Stimulated activated CD4-positive, alpha-beta T cell treated with anti-CD3 and anti-CD28 coated beads, Interleukin-1b, Interleukin-23, amount 100 ng/mL, for 48 hours (primary cell): ENCODE measurements around the gene PCDHB9.
"Not testable (repeated sequence)": the region's sequence is repeated elsewhere in the genome, so short reads cannot be mapped to it uniquely, and the experiment has no call there.

Experiments
- DNase-seq: peaks from one replicate; pipeline ENCODE4 v3.0.0-alpha.2; 2020

PCDHB9 gene

GRCh38 chr5:141186897-141187512 is at the start of gene PCDHB9:
PCDHB9 (plus strand) TSS chr5:141187161; CDS start chr5:141187319, 158 bp downstream.
- no peak for DNase-seq

DNA sequence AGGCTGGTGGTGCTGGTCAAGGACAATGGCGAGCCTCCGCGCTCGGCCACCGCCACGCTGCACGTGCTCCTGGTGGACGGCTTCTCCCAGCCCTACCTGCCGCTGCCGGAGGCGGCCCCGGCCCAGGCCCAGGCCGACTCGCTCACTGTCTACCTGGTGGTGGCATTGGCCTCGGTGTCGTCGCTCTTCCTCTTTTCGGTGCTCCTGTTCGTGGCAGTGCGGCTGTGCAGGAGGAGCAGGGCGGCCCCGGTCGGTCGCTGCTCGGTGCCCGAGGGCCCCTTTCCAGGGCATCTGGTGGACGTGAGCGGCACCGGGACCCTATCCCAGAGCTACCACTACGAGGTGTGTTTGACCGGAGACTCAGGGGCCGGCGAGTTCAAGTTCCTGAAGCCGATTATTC is 49.6 kb upstream of the PCDHB9 start:
- DNase-seq = not testable (repeated sequence)

DNA sequence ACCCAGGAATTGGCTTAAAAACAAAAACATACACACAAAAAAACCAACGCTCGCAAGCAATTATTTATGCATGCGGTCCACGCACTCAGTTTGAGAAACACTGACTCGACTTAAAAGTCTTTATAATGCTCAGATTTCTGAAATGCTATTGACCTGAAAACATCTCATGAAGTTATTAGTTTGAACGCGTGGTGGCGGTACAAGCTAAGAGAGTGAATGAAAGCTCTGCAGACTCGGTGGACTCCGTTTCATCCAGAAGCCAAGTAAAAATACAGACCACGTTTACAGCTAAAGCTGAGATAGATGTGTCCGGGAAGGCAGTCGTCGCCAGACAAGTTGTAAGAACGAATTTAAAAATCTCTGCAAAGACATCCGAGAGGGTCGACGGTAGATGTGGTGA is 37.1 kb upstream of the PCDHB9 start, which contains the start of gene PCDHB6:
TSS of gene PCDHB6 (plus strand) at position 246 of the 400 bp plus-strand sequence. CDS start 201 bp downstream, outside the sequence.
- no peak for DNase-seq

DNA sequence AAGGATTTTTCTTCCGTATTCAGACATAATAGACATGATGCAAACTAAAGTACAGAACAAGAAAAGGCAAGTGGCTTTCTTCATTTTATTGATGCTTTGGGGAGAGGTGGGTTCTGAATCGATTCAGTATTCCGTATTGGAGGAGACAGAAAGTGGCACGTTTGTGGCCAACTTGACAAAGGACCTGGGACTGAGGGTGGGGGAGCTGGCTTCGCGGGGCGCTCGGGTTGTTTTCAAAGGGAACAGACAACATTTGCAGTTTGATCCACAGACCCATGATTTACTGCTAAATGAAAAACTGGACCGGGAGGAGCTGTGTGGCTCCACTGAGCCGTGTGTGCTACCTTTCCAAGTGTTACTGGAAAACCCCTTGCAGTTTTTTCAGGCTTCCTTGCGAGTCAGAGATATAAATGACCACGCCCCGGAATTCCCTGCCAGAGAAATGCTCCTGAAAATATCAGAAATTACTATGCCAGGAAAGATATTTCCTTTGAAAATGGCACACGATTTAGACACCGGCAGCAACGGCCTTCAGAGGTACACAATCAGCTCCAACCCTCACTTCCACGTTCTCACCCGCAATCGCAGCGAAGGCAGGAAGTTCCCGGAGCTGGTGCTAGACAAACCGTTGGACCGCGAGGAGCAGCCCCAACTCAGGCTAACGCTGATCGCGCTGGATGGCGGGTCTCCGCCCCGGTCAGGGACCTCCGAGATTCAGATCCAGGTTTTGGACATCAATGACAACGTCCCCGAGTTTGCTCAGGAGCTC is 36.6 kb upstream of the PCDHB9 start:
- DNase-seq = no peak

- DNase-seq = no peak
These were observed 36.0 kb upstream of the PCDHB9 start for GRCh38 chr5:141150993-141151325.

- DNase-seq = not testable (repeated sequence)
These were observed 35.3 kb upstream of the PCDHB9 start for GRCh38 chr5:141151632-141152031.

- not testable (repeated sequence) for DNase-seq
These were observed 34.9 kb upstream of the PCDHB9 start for GRCh38 chr5:141152096-141152495.

DNA sequence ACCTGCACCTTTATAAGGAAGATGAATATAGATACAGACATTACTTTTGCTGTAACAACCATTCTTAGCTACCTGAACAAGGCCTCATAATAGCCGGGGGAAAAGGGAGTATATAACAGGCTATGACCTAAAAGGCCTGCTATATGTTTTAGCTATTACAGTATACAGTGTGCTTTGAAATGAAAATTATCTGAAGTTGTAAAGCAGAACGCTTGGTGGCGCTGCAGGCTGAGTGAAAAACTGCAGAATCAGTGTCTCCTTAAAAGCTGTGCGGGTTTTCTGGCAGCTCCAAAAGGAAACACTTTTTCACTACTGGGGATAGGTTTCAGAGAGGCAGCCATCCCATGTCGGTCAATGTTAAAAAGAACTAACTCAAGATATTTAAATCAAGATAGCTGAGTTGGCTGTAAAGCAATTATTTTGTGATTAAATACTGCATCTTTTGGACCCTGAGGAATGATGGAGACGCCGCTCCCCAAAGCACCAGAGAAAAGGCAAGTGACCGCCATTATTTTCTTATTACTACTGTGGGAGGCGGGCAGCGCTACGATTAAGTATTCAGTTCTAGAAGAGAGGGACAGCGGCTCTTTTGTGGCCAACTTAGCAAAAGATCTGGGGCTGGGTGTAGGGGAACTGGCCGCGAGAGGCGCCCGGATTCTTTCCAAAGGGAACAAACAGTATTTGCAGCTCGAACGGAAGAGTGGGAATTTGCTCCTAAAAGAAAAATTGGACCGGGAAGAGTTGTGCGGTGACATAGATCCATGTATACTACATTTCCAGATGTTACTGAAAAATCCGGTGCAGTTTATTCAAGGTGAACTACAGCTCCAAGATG is 31.2 kb upstream of the PCDHB9 start:
- DNase-seq = no peak

DNA sequence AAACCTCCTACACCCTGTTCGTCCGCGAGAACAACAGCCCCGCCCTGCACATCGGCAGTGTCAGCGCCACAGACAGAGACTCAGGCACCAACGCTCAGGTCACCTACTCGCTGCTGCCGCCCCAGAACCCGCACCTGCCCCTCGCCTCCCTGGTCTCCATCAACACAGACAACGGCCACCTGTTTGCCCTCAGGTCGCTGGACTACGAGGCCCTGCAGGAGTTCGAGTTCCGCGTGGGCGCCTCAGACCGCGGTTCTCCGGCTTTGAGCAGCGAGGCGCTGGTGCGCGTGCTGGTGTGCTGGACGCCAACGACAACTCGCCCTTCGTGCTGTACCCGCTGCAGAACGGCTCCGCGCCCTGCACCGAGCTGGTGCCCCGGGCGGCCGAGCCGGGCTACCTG is 29.6 kb upstream of the PCDHB9 start:
- not testable (repeated sequence) for DNase-seq

- DNase-seq = not testable (repeated sequence)
These were observed 29.1 kb upstream of the PCDHB9 start for GRCh38 chr5:141157901-141158300.

GRCh38 chr5:141172381-141173204 is 14.4 kb upstream of the PCDHB9 start, which contains the start of gene PCDHB7:
PCDHB7 (plus strand) TSS chr5:141172644; CDS start chr5:141172836, 192 bp downstream.
- DNase-seq = no peak

GRCh38 chr5:141174291-141175104 is 12.5 kb upstream of the PCDHB9 start:
- not testable (repeated sequence) for DNase-seq

- DNase-seq = no peak
These were observed 11.0 kb upstream of the PCDHB9 start for GRCh38 chr5:141175933-141176332.

GRCh38 chr5:141177577-141178191 is 9.3 kb upstream of the PCDHB9 start, which contains the start of gene PCDHB8:
PCDHB8 (plus strand) TSS chr5:141177790; CDS start chr5:141178035, 245 bp downstream.
- DNase-seq = not testable (repeated sequence)

DNA sequence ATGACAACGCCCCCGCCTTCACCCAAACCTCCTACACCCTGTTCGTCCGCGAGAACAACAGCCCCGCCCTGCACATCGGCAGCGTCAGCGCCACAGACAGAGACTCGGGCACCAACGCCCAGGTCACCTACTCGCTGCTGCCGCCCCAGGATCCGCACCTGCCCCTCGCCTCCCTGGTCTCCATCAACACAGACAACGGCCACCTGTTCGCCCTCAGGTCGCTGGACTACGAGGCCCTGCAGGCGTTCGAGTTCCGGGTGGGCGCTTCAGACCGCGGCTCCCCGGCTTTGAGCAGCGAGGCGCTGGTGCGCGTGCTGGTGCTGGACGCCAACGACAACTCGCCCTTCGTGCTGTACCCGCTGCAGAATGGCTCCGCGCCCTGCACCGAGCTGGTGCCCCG is 7.6 kb upstream of the PCDHB9 start:
- not testable (repeated sequence) for DNase-seq

DNA sequence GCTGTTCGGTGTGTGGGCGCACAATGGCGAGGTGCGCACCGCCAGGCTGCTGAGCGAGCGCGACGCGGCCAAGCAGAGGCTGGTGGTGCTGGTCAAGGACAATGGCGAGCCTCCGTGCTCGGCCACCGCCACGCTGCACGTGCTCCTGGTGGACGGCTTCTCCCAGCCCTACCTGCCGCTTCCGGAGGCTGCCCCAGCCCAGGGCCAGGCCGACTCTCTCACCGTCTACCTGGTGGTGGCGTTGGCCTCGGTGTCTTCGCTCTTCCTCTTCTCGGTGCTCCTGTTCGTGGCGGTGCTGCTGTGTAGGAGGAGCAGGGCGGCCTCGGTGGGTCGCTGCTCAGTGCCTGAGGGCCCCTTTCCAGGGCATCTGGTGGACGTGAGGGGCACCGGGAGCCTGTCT is 7.1 kb upstream of the PCDHB9 start:
- DNase-seq = not testable (repeated sequence)

- no peak for DNase-seq
These were observed 6.6 kb upstream of the PCDHB9 start for GRCh38 chr5:141180313-141180712.

DNA sequence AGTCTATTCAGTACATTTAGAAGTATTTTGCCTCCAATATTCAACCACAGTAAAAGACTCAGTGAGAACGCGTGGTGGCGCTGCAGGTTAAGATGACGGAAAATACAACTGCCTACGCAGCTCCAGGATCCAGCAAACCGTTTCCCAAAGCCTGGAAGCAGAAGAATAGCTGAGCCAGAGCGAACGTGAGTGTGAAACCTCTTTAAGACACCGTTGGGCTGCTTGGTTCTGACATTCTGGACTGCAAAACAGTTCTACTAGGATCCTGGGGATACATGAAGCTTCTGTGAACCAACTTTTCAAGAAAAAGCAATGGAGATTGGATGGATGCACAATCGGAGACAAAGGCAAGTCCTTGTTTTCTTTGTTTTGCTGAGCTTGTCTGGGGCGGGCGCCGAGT is 4.7 kb upstream of the PCDHB9 start, which contains the start of gene PCDHB16:
TSS of gene PCDHB16 (plus strand) at position 140 of the 400 bp plus-strand sequence. CDS start at position 313, 173 bp downstream.
- no peak for DNase-seq

GRCh38 chr5:141184117-141184855 is 2.7 kb upstream of the PCDHB9 start:
- DNase-seq = not testable (repeated sequence)

- not testable (repeated sequence) for DNase-seq
These were observed 1.7 kb downstream of the PCDHB9 start for GRCh38 chr5:141188682-141189081.
